Keratinocyte (primary cell): ENCODE results near the gene SPATA7. TPM values are rescaled to one million over a fixed set of nuclear protein-coding genes. Genes with fewer than 3 reads are reported as not detected.

Experiments
- DNase-seq: peaks from one replicate; pipeline ENCODE4 v3.0.0-alpha.2; 2011; ENCODE audit warnings: low read depth, missing footprints, low spot score
- FAIRE-seq: peaks from 2 replicates; lab custom pipeline; 2011; peaks lifted over from hg19 to GRCh38; lab: Jason Lieb, UNC
- H2AFZ ChIP-seq: 2 replicates; pipeline ENCODE4 v1.6.0; 2012; ENCODE audit warnings: low read length, control low read depth, inconsistent platforms; ENCODE audit not compliant: control insufficient read depth
- H3K27ac ChIP-seq: 2 replicates; pipeline ENCODE4 v1.5.1; 2011; ENCODE audit warnings: low read length; ENCODE audit not compliant: control insufficient read depth, insufficient read depth
- H3K27me3 ChIP-seq: 3 replicates; pipeline ENCODE4 v1.6.0; 2011; ENCODE audit warnings: low read length; ENCODE audit not compliant: control insufficient read depth, insufficient read depth; ENCODE audit errors: extremely low read depth
- H3K36me3 ChIP-seq, 2 experiments: 2 replicates in 1 of 2; 3 replicates in 1 of 2; pipeline ENCODE4 v1.5.1; 2011; ENCODE audit warnings: low read length in 2 of 2, mild to moderate bottlenecking in 1 of 2; ENCODE audit not compliant: control insufficient read depth in 2 of 2, insufficient read depth in 2 of 2; ENCODE audit errors: extremely low read depth in 1 of 2
- H3K4me1 ChIP-seq: 3 replicates; pipeline ENCODE4 v1.5.1; 2011; ENCODE audit warnings: low read length; ENCODE audit not compliant: control insufficient read depth, insufficient read depth; ENCODE audit errors: extremely low read depth
- H3K4me2 ChIP-seq: 3 replicates; pipeline ENCODE4 v1.6.0; 2011; ENCODE audit warnings: low read depth, low read length; ENCODE audit not compliant: control insufficient read depth, insufficient read depth; ENCODE audit errors: extremely low read depth
- H3K4me3 ChIP-seq, 3 experiments: fragments of 200-600 bp in 1 of 3; sonication (generic) in 1 of 3; 2 replicates in 2 of 3; 3 replicates in 1 of 3; pipeline ENCODE4 v1.5.1; 2011 to 2016; ENCODE audit warnings: low read length in 3 of 3, mild to moderate bottlenecking in 3 of 3, control low read depth in 2 of 3, inconsistent platforms in 1 of 3, low read depth in 1 of 3, mixed read lengths in 1 of 3, mixed run types in 1 of 3, moderate library complexity in 1 of 3; ENCODE audit not compliant: control insufficient read depth in 2 of 3, insufficient read depth in 2 of 3; ENCODE audit errors: extremely low read depth in 1 of 3
- H3K79me2 ChIP-seq: 2 replicates; pipeline ENCODE4 v1.6.0; 2012; ENCODE audit warnings: low read length; ENCODE audit not compliant: control insufficient read depth, insufficient read depth
- H3K9ac ChIP-seq: 3 replicates; pipeline ENCODE4 v1.6.0; 2011; ENCODE audit warnings: low read length; ENCODE audit not compliant: control insufficient read depth, insufficient read depth; ENCODE audit errors: extremely low read depth
- H3K9me1 ChIP-seq: 3 replicates; pipeline ENCODE4 v1.6.0; 2011; ENCODE audit warnings: low read length; ENCODE audit not compliant: control insufficient read depth, insufficient read depth; ENCODE audit errors: extremely low read depth
- H3K9me3 ChIP-seq: 2 replicates; pipeline ENCODE4 v1.5.1; 2012; ENCODE audit warnings: low read depth, low read length; ENCODE audit not compliant: control insufficient read depth
- H4K20me1 ChIP-seq: 3 replicates; pipeline ENCODE4 v1.6.0; 2011; ENCODE audit warnings: low read length; ENCODE audit not compliant: control insufficient read depth, insufficient read depth; ENCODE audit errors: extremely low read depth
- EZH2 ChIP-seq: IDR thresholded peaks from one replicate; pipeline ENCODE4 v1.6.1; 2012; ENCODE audit warnings: inconsistent platforms, mild to moderate bottlenecking, low read length, moderate library complexity
- dilution Hi-C: fragments of 300-500 bp; cut with MboI; formaldehyde crosslinking; loops from one replicate; pipeline ENCODE4 v1.7.0; 2020; ENCODE audit warnings: low sequenced_read_pairs; ENCODE audit not compliant: extremely low pct_ligation_motif_present
- polyA plus RNA-seq, 5 experiments: library from polyadenylated mRNA; depleted of rRNA in 3 of 5; stranded (reverse) in 3 of 5; stranded (forward) in 1 of 5; unstranded in 1 of 5; fragments of >200 nt; gene quantifications; 1 replicate in 1 of 5; 2 replicates in 3 of 5; 3 replicates in 1 of 5; pipeline versions ENCODE4 v1.2.1 to v1.2.3, GENCODE V29; 2011 to 2012; ENCODE audit warnings: missing spikeins in 2 of 5, low read depth in 1 of 5, low replicate concordance in 1 of 5
- TF ChIP-seq, protein P1 (sequence below), 3 experiments: IDR thresholded peaks in 1 of 3; conservative IDR thresholded peaks in 1 of 3; optimal IDR thresholded peaks in 1 of 3; 2 replicates in 2 of 3; 3 replicates in 1 of 3; pipeline versions ENCODE3 to v1.5.1; 2011; ENCODE audit warnings: low read length in 3 of 3, mild to moderate bottlenecking in 3 of 3, moderate library complexity in 2 of 3, control low read depth in 1 of 3, inconsistent platforms in 1 of 3; ENCODE audit not compliant: insufficient read depth in 2 of 3; ENCODE audit errors: extremely low read depth in 1 of 3

SPATA7 gene
- polyA plus RNA-seq, 1 donor (not counting 4 experiments of a cell fraction or from before 2014, with no cell fraction given), result 7.1 TPM

DNA sequence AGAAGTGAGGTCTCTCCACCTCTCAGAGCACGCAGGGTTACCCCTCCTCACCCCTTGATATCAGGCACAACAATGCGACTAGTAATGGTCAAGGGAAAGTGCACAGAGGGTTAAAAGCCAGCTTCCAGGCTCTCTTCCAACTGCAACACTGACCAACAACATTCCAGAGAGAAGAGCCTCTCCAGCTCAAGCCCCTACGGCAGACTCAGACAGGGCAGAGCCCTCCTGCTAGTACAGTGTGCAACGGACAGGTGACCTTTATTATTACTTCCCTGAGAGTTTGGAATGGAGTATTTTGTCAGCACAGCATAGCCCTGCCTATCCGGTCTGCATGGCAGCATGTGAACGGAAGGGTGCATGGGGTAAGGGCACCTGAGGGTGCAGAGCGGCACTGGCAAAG lies 96.3 kb downstream of the SPATA7 start:
- FAIRE-seq (no peak), DNase-seq (no peak)
- H3K4me3 ChIP-seq, result no peak overlapping the region
- no peaks in the 10 kb centered on the region for H3K79me2 ChIP-seq
- H4K20me1 ChIP-seq, result no peaks in the 10 kb centered on the region
- dilution Hi-C loops, result no loop called here
- H3K9me3 ChIP-seq, result no peaks in the 10 kb centered on the region
- no peak overlapping the region for H3K27ac ChIP-seq
- no peak overlapping the region for H3K4me2 ChIP-seq
- H3K9me1 ChIP-seq, result no peaks in the 10 kb centered on the region
- TF ChIP-seq, protein P1, sequence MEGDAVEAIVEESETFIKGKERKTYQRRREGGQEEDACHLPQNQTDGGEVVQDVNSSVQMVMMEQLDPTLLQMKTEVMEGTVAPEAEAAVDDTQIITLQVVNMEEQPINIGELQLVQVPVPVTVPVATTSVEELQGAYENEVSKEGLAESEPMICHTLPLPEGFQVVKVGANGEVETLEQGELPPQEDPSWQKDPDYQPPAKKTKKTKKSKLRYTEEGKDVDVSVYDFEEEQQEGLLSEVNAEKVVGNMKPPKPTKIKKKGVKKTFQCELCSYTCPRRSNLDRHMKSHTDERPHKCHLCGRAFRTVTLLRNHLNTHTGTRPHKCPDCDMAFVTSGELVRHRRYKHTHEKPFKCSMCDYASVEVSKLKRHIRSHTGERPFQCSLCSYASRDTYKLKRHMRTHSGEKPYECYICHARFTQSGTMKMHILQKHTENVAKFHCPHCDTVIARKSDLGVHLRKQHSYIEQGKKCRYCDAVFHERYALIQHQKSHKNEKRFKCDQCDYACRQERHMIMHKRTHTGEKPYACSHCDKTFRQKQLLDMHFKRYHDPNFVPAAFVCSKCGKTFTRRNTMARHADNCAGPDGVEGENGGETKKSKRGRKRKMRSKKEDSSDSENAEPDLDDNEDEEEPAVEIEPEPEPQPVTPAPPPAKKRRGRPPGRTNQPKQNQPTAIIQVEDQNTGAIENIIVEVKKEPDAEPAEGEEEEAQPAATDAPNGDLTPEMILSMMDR (optimal IDR thresholded peaks at IDR 0.05 in 1 of 3, IDR thresholded peaks at IDR 0.05 in 1 of 3, conservative IDR thresholded peaks at IDR 0.05 in 1 of 3; ENCODE audit: extremely low read depth in 1 of 3, insufficient read depth in 2 of 3, low read length in 3 of 3), result no peak
- TF ChIP-seq EZH2, result no peak
- H3K36me3 ChIP-seq, result peaks cover 11 to 21% of the 10 kb centered on the region in 2 experiments
- H2AFZ ChIP-seq, result no peak overlapping the region
- no peaks in the 10 kb centered on the region for H3K27me3 ChIP-seq
- no peaks in the 10 kb centered on the region for H3K4me1 ChIP-seq
- H3K9ac ChIP-seq, result no peak overlapping the region

DNA sequence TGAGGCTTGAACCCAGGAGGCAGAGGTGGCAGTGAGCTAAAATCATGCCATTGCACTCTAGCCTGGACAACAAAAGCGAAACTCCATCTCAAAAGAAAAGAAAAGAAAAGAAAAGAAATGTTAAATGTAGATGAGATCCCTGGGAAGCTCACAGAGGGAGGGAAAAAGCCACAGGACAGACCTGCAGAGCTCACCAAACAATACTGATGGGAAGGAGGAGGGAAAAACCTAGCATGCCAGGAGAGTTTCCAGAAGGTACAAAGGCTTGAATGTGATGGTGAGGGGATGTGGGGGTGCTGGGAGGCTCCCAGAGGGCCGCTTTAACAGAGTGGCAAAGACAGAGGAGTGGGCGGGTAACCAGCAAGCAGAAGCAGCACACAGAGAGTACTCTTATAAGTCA lies 97.1 kb downstream of the SPATA7 start:
- dilution Hi-C loops, result no loop called here
- H3K27me3 ChIP-seq, result no peaks in the 10 kb centered on the region
- H3K9me3 ChIP-seq, result no peaks in the 10 kb centered on the region
- FAIRE-seq (no peak), DNase-seq (no peak)
- no peaks in the 10 kb centered on the region for H3K4me1 ChIP-seq
- TF ChIP-seq, protein P1 (optimal IDR thresholded peaks at IDR 0.05 in 1 of 3, IDR thresholded peaks at IDR 0.05 in 1 of 3, conservative IDR thresholded peaks at IDR 0.05 in 1 of 3; ENCODE audit: extremely low read depth in 1 of 3, insufficient read depth in 2 of 3, low read length in 3 of 3), result no peak
- TF ChIP-seq EZH2, result no peak
- peaks cover 11 to 20% of the 10 kb centered on the region in 2 experiments for H3K36me3 ChIP-seq
- no peak overlapping the region for H2AFZ ChIP-seq
- no peak overlapping the region for H3K4me2 ChIP-seq
- no peaks in the 10 kb centered on the region for H4K20me1 ChIP-seq
- no peak overlapping the region for H3K9ac ChIP-seq
- no peak overlapping the region for H3K27ac ChIP-seq
- H3K79me2 ChIP-seq, result no peaks in the 10 kb centered on the region
- H3K4me3 ChIP-seq, result no peak overlapping the region
- no peaks in the 10 kb centered on the region for H3K9me1 ChIP-seq

Other genes with a start within 250 kb of the SPATA7 start
- gene KCNK10, start 62.4 kb upstream of the SPATA7 start, polyA plus RNA-seq, result 0.39 to 1.6 TPM (median 0.79 TPM) in 3 replicates
- 5.5 to 7.5 TPM (median 7.4 TPM) in 3 replicates for gene PTPN21, start 169.3 kb downstream of the SPATA7 start, polyA plus RNA-seq
- gene ZC3H14, start 177.4 kb downstream of the SPATA7 start, polyA plus RNA-seq, result 91.4 to 129 TPM (median 125 TPM) in 3 replicates